ENCODE results near the gene GPR32.
"Not testable (repeated sequence)": the region's sequence is repeated elsewhere in the genome, so short reads cannot be mapped to it uniquely, and the experiment has no call there.

Gene GPR32, protein sequence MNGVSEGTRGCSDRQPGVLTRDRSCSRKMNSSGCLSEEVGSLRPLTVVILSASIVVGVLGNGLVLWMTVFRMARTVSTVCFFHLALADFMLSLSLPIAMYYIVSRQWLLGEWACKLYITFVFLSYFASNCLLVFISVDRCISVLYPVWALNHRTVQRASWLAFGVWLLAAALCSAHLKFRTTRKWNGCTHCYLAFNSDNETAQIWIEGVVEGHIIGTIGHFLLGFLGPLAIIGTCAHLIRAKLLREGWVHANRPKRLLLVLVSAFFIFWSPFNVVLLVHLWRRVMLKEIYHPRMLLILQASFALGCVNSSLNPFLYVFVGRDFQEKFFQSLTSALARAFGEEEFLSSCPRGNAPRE

DNA sequence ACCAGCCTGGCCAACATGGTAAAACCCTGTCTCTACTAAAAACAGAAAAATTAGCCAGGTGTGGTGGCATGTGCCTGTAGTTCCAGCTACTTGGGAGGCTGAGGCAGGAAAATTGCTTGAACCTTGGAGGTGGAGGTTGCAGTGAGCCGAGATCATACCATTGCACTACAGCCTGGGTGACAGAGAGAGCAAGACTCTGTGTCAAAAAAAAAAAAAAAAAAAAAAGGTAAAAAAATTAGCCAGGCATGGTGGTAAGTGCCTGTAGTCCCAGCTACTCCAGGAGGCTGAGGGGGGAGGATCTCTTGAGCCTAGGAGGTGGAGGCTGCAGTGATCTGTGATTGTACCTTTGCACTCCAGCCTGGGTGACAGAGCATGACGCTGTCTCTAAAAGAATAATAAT, at the start of gene GPR32:
TSS of gene GPR32 (plus strand) at position 301 of the 400 bp plus-strand sequence. CDS start 137 bp downstream, outside the sequence.
- not testable (repeated sequence) for DNase-seq

DNA sequence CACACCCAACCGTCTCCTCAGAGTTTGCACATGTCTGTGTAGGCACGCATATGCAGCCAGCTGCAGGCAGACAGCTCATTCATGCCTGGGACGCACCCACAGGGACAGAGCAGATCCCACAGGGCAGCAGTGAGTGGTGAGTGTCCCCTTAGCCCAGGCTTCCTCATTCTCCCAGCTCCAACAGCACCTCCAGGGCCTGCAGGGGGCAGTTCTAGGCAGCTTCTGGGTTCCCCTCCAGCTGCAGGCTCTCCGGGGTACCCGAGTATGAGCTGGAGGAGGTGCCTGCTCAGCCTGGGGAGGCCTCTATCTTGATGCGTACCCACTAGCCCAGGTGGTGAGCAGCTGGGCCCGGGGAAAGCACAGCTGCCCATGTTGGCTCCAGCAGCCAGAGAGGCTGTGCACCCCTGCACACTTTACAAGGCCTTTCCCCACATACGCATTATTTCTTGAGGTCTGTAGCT, 49.3 kb upstream of the GPR32 start:
- DNase-seq = no peak

DNA sequence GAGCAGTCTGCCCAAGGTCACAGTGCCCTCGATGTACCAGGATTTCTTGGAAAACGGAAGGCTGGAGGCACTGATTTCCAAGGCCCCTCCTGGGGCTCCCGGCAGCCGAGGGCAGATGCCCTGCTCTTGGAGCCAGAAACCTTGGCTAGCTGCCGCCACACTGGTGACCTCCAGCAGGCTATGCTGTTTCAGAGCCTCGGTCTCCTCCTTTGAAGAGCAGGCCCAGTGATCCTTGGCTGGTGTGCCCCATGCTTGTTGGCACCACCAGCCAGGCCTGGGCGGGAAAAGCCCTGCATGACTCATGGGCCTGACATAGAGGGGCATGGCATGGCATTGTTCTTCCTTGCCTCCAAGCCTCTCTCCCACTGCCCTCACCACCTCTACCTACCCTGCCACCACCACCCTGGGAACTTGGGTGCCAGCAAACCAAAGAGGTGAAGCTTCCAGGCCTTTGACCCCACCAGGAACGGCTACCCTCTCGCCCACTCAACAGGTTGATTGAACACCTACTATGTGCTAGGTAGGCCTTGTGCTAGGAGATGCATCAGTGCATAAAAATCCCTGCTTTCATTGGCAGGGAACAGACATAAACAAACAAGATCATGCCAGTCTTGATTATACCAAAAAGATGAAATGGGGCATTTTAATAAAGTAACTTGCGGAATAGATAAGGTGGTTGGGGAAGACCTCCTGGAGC, 48.7 kb upstream of the GPR32 start:
- DNase-seq = no peak

GRCh38 chr19:50722201-50723013, 47.9 kb upstream of the GPR32 start:
- no peak for DNase-seq

GRCh38 chr19:50723069-50723468, 47.2 kb upstream of the GPR32 start, which contains the start of gene CLEC11A:
Gene CLEC11A (plus strand): TSS chr19:50723364. CDS start chr19:50723526, 162 bp downstream.
- DNase-seq = no peak

- DNase-seq = no peak
Measured at GRCh38 chr19:50723735-50724521, 46.3 kb upstream of the GPR32 start.

GRCh38 chr19:50724522-50725217, 45.6 kb upstream of the GPR32 start:
- DNase-seq = peak; percentile 90 to 95

DNA sequence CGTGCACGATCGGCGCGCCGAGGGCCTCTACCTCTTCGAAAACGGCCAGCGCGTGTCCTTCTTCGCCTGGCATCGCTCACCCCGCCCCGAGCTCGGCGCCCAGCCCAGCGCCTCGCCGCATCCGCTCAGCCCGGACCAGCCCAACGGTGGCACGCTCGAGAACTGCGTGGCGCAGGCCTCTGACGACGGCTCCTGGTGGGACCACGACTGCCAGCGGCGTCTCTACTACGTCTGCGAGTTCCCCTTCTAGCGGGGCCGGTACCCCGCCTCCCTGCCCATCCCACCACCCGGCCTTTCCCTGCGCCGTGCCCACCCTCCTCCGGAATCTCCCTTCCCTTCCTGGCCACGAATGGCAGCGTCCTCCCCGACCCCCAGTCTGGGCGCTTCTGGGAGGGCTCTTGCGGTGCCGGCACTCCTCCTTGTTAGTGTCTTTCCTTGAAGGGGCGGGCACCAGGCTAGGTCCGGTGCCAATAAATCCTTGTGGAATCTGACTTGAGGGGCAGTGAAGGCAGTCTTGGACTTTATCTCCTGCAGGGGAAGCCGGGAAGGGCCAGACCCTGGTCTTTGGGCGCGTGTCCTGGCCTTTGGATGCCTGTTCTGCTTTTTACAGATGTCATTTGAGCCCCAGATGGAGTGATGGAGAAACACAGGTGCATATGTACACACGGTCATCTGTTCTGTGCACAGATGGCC, 44.9 kb upstream of the GPR32 start:
- DNase-seq = peak in 1 of 2 experiments; percentile 68

DNA sequence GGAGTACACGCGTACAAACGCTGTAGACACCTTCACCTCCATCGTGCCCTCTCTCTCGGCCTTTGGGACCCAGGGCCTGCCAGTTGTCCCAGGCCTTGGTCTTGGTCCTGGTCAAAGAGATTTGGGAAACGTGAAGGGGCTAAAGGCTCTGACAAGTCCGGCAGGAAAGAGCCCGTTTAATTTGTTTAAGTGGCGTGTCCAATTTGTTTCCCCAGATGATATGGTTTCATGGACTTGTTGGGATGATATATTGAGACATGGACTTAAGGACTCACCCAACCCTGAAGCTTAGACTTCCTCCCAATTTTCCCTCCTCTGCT, 44.4 kb upstream of the GPR32 start:
- DNase-seq = no peak

GRCh38 chr19:50728084-50728737, 42.1 kb upstream of the GPR32 start:
- DNase-seq = no peak

DNA sequence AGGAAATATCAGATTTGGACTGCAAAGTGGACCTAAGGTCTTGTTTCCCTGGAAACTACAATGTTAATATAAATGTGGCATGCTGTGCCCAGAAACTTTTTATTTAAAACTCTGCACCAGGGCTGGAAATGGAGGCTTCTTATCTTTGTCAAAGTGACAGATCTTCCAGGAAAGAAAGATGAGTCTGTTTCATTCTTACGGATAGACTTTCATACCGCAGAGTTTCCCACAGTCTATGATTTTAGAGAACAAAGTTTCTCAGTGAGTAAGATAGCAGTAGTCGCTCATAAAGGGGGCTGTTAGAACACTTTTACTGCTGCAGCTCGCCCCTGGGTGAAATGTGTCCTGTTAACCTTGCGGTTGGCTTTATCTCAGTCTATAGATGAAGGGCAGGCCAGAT, 40.4 kb upstream of the GPR32 start:
- no peak for DNase-seq

GRCh38 chr19:50735869-50736268, 34.4 kb upstream of the GPR32 start:
- DNase-seq = no peak

DNA sequence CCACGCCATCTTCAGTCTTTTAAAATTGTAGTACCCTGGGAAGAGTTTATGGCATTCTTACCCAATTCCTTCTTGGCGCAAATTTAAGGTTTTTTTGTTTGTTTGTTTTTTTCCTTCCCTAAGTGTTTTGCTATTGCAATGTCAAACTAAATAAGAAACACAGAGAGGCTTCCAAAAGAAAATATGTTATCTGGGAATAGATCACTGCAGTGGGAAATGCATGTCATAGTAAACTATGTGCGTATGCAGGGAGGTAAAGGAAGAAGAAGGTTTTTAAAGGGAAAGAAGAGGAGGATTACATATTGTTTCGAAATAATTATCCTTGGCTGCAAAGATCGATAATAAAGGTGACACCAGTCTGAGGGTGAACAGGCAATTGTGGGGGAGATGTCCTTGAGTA, 33.9 kb upstream of the GPR32 start:
- DNase-seq = no peak

- DNase-seq = no peak
Measured at GRCh38 chr19:50739132-50739913, 30.9 kb upstream of the GPR32 start.

DNA sequence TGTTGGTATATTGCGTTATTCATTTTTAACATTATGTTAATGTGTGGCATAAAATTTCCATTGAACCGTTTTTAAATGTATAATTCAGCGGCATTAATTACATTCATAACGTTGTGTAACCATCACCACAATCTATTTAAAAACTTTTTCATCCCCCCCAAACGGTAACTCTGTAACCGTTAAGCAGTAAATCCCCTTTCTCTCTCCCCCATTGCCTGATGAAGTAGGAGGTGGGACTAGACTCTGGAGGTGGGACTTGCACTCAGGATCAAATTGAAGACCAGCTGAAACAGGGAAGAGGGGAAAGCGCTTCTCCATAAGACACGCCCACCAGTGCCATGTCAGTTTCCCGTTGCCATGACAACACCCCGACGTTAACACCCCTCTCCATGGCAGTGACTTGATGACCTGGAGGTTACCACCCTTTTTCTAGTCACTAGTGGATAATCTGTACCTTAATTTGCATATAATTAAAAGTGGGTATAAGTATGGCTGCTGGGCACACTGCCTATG, 30.3 kb upstream of the GPR32 start:
- DNase-seq = no peak

DNA sequence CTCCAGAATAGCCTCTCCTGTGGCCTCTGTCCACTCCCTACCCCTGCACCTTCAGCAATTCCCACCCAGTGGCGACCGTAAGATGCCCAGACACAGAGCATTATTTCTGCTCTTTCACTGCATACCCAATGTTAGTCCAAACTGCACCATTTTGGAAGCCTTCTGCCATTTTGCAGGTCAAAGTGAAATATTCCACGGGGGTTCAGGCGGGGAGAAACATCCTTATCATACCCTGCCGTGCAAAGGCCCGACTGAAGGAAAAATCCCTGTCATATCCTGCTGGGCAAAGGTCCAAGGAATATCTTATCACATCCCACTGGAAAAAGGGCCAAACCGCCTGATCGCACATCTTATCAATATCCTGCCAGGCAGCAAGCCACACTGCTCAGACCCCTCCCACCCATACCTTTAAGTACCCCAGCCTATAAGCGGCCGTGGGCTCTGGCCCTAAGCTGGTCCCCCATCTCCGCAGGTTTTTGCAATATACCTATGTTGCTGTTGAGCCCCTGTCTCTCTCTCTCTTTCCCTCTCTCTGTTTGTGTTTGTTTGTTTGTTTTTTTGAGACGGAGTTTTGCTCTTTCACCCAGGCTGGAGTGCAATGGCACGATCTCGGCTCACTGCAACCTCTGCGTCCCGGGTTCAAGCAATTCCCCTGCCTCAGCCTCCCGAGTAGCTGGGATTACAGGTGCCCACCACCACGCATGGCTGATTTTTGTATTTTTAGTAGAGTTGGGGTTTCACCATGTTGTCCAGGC, 28.9 kb upstream of the GPR32 start:
- no peak for DNase-seq

DNA sequence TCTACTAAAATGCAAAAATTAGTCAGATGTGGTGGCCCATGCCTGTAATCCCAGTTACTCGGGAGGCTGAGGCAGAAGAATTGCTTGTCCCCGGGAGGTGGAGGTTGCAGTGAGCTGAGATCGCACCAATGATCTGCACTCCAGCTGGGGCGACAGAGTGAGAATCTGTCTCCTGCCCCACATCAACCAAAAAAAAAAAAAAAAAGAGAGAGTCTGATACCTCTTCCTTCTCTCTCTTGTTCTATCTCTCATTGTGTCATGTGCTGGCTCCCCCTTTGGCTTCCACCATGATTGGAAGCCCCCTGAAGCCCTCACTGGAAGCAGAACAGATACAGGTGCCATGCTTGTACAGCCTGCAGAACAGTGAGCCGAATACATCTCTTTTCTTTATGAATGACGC, 26.7 kb upstream of the GPR32 start:
- DNase-seq = no peak

- no peak for DNase-seq
Measured at GRCh38 chr19:50745221-50745620, 25.0 kb upstream of the GPR32 start.

GRCh38 chr19:50747141-50747540, 23.1 kb upstream of the GPR32 start:
- not testable (repeated sequence) for DNase-seq
